H1 (cell line): ENCODE data around the gene TMEM132A. TPM values are rescaled to one million over a fixed set of nuclear protein-coding genes. Genes with fewer than 3 reads are reported as not detected.

Source experiments
- CHD1 ChIP-seq: IDR thresholded peaks from 2 replicates; pipeline ENCODE4 v1.6.1; 2012; ENCODE audit warnings: low read depth, low read length, improper control_type of control experiment
- GABPA ChIP-seq: IDR thresholded peaks from 2 replicates; pipeline ENCODE4 v1.6.1; 2011; ENCODE audit warnings: mild to moderate bottlenecking, low read length, moderate library complexity, borderline replicate concordance; ENCODE audit not compliant: insufficient read depth
- GTF2F1 ChIP-seq: IDR thresholded peaks from 2 replicates; pipeline ENCODE4 v1.6.1; 2012; ENCODE audit warnings: low read depth, low read length, improper control_type of control experiment, borderline replicate concordance
- NANOG ChIP-seq: IDR thresholded peaks from 2 replicates; pipeline ENCODE4 v1.6.1; 2011; ENCODE audit warnings: low read length, low read depth, mild to moderate bottlenecking, inconsistent platforms; ENCODE audit not compliant: insufficient read depth, poor library complexity, severe bottlenecking
- SRF ChIP-seq: IDR thresholded peaks from 2 replicates; pipeline ENCODE4 v1.6.1; 2011; ENCODE audit warnings: mild to moderate bottlenecking, low read depth, low read length, moderate library complexity
- polyA plus RNA-seq, 7 experiments: library from polyadenylated mRNA; depleted of rRNA in 3 of 7; stranded (reverse) in 5 of 7; unstranded in 2 of 7; fragments of >200 nt in 5 of 7; fragments of 200-250 nt in 2 of 7; gene quantifications; 1 replicate in 5 of 7; 2 replicates in 1 of 7; 4 replicates in 1 of 7; pipeline versions ENCODE4 v1.2.1 to v1.2.3, GENCODE V29; 2011 to 2013; ENCODE audit warnings: missing spikeins in 2 of 7, mixed read lengths in 2 of 7
- total RNA-seq: library from RNA; stranded (reverse); fragmentation: NEBNext Ultra II Directional; extraction: Animal tissue kit (Norgen Biotek cat#: 25700); gene quantifications from 2 replicates; pipeline ENCODE4 v1.2.1, GENCODE V29; 2021
- TF ChIP-seq, protein P1 (sequence below): fragments of 300-600 bp; sonication (generic); IDR thresholded peaks from 2 replicates; pipeline ENCODE4 v1.7.1; 2012; ENCODE audit warnings: low read length, moderate library complexity, mild to moderate bottlenecking, inconsistent platforms; ENCODE audit not compliant: insufficient replicate concordance
- TF ChIP-seq, protein P2 (sequence below), 3 experiments: IDR thresholded peaks; 1 replicate in 2 of 3; 2 replicates in 1 of 3; pipeline versions ENCODE4 v1.5.1 to v1.6.1; 2011; ENCODE audit warnings: low read length in 3 of 3, mild to moderate bottlenecking in 3 of 3, inconsistent platforms in 2 of 3, low read depth in 1 of 3, moderate library complexity in 1 of 3; ENCODE audit not compliant: insufficient read depth in 1 of 3; ENCODE audit errors: control extremely low read depth in 1 of 3

TMEM132A gene
- total and polyA plus RNA-seq, 2 of the 8 experiments (the other 6 are each of a cell fraction or from before 2014, with no cell fraction given): 46.6 to 97.9 TPM

DNA sequence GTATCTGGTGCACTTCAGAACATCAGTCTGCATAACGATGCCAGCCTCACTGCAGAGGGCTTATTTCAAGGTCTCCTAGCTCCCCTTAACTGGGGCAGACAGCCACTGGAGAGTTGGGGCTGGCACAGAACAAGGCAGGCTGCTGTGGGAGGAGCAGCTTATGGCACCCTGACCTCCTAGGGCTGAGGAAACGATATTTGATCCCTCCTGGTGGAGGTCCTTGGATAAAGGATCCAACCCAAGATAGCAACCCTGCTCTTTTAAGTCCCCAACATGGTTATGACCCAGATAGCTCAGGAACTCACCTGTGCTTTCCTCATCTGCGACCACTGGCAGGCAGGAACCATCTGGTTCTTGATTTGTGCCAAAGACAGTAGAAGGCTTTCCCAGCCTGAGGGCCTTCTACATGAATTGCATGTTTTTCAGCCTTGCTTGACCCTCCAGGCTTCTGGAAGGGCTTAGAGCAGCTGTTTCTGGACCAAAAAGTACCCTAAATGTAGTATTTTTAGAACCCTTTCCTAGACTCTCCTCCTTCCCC, 7.5 kb upstream of the TMEM132A start (continued):
- TF ChIP-seq, protein P1, sequence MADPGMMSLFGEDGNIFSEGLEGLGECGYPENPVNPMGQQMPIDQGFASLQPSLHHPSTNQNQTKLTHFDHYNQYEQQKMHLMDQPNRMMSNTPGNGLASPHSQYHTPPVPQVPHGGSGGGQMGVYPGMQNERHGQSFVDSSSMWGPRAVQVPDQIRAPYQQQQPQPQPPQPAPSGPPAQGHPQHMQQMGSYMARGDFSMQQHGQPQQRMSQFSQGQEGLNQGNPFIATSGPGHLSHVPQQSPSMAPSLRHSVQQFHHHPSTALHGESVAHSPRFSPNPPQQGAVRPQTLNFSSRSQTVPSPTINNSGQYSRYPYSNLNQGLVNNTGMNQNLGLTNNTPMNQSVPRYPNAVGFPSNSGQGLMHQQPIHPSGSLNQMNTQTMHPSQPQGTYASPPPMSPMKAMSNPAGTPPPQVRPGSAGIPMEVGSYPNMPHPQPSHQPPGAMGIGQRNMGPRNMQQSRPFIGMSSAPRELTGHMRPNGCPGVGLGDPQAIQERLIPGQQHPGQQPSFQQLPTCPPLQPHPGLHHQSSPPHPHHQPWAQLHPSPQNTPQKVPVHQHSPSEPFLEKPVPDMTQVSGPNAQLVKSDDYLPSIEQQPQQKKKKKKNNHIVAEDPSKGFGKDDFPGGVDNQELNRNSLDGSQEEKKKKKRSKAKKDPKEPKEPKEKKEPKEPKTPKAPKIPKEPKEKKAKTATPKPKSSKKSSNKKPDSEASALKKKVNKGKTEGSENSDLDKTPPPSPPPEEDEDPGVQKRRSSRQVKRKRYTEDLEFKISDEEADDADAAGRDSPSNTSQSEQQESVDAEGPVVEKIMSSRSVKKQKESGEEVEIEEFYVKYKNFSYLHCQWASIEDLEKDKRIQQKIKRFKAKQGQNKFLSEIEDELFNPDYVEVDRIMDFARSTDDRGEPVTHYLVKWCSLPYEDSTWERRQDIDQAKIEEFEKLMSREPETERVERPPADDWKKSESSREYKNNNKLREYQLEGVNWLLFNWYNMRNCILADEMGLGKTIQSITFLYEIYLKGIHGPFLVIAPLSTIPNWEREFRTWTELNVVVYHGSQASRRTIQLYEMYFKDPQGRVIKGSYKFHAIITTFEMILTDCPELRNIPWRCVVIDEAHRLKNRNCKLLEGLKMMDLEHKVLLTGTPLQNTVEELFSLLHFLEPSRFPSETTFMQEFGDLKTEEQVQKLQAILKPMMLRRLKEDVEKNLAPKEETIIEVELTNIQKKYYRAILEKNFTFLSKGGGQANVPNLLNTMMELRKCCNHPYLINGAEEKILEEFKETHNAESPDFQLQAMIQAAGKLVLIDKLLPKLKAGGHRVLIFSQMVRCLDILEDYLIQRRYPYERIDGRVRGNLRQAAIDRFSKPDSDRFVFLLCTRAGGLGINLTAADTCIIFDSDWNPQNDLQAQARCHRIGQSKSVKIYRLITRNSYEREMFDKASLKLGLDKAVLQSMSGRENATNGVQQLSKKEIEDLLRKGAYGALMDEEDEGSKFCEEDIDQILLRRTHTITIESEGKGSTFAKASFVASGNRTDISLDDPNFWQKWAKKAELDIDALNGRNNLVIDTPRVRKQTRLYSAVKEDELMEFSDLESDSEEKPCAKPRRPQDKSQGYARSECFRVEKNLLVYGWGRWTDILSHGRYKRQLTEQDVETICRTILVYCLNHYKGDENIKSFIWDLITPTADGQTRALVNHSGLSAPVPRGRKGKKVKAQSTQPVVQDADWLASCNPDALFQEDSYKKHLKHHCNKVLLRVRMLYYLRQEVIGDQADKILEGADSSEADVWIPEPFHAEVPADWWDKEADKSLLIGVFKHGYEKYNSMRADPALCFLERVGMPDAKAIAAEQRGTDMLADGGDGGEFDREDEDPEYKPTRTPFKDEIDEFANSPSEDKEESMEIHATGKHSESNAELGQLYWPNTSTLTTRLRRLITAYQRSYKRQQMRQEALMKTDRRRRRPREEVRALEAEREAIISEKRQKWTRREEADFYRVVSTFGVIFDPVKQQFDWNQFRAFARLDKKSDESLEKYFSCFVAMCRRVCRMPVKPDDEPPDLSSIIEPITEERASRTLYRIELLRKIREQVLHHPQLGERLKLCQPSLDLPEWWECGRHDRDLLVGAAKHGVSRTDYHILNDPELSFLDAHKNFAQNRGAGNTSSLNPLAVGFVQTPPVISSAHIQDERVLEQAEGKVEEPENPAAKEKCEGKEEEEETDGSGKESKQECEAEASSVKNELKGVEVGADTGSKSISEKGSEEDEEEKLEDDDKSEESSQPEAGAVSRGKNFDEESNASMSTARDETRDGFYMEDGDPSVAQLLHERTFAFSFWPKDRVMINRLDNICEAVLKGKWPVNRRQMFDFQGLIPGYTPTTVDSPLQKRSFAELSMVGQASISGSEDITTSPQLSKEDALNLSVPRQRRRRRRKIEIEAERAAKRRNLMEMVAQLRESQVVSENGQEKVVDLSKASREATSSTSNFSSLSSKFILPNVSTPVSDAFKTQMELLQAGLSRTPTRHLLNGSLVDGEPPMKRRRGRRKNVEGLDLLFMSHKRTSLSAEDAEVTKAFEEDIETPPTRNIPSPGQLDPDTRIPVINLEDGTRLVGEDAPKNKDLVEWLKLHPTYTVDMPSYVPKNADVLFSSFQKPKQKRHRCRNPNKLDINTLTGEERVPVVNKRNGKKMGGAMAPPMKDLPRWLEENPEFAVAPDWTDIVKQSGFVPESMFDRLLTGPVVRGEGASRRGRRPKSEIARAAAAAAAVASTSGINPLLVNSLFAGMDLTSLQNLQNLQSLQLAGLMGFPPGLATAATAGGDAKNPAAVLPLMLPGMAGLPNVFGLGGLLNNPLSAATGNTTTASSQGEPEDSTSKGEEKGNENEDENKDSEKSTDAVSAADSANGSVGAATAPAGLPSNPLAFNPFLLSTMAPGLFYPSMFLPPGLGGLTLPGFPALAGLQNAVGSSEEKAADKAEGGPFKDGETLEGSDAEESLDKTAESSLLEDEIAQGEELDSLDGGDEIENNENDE: no peak
- no peak for TF ChIP-seq GABPA
- no peak for TF ChIP-seq SRF
- no peak for TF ChIP-seq GTF2F1
- TF ChIP-seq, protein P2, sequence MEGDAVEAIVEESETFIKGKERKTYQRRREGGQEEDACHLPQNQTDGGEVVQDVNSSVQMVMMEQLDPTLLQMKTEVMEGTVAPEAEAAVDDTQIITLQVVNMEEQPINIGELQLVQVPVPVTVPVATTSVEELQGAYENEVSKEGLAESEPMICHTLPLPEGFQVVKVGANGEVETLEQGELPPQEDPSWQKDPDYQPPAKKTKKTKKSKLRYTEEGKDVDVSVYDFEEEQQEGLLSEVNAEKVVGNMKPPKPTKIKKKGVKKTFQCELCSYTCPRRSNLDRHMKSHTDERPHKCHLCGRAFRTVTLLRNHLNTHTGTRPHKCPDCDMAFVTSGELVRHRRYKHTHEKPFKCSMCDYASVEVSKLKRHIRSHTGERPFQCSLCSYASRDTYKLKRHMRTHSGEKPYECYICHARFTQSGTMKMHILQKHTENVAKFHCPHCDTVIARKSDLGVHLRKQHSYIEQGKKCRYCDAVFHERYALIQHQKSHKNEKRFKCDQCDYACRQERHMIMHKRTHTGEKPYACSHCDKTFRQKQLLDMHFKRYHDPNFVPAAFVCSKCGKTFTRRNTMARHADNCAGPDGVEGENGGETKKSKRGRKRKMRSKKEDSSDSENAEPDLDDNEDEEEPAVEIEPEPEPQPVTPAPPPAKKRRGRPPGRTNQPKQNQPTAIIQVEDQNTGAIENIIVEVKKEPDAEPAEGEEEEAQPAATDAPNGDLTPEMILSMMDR (IDR thresholded peaks at IDR 0.05; ENCODE audit: control extremely low read depth in 1 of 3, insufficient read depth in 1 of 3, low read depth in 1 of 3, low read length in 3 of 3): no peak
- no peak for TF ChIP-seq CHD1
- TF ChIP-seq NANOG: no peak
